Activated CD4-positive, alpha-beta T cell treated with anti-CD3 and anti-CD28 coated beads for 48 hours (primary cell): ENCODE data around the gene CNR2.
"Not testable (repeated sequence)": the region's sequence is repeated elsewhere in the genome, so short reads cannot be mapped to it uniquely, and the experiment has no call there.

Experiments
- DNase-seq: peaks from one replicate; pipeline ENCODE4 v3.0.0-alpha.2; 2020

CNR2 gene

GRCh38 chr1:23827717-23828116 lies 85.4 kb downstream of the CNR2 start:
- DNase-seq = no peak

- not testable (repeated sequence) for DNase-seq
These were observed 86.6 kb downstream of the CNR2 start for GRCh38 chr1:23826590-23826989.

- DNase-seq = no peak
These were observed 87.2 kb downstream of the CNR2 start for GRCh38 chr1:23825762-23826522.

GRCh38 chr1:23825076-23825761 lies 87.9 kb downstream of the CNR2 start, which contains the start of gene HMGCL:
Gene HMGCL (minus strand): TSS chr1:23825429. CDS start chr1:23825415, 14 bp downstream.
- peak; percentile 92 for DNase-seq

- DNase-seq = no peak
These were observed 88.5 kb downstream of the CNR2 start for GRCh38 chr1:23824711-23825075.

- DNase-seq = no peak
These were observed 89.4 kb downstream of the CNR2 start for GRCh38 chr1:23823767-23824166.
